Neuronal stem cell (in vitro differentiated cells): ENCODE data around the gene PIK3CD.
"Not testable (repeated sequence)": the region's sequence is repeated elsewhere in the genome, so short reads cannot be mapped to it uniquely, and the experiment has no call there.

Experiments
- DNase-seq: peaks from one replicate; pipeline ENCODE4 v3.0.0-alpha.2; 2013; ENCODE audit warnings: low spot score
- H2AFZ ChIP-seq: one replicate; pipeline ENCODE4 v1.6.1; 2013; ENCODE audit warnings: mild to moderate bottlenecking, low read length, inconsistent platforms
- H2AK5ac ChIP-seq: 2 replicates; pipeline ENCODE4 v1.6.1; 2013; ENCODE audit warnings: low read depth, mild to moderate bottlenecking, inconsistent platforms, low read length, moderate library complexity, mixed read lengths
- H2BK120ac ChIP-seq: 2 replicates; pipeline ENCODE4 v1.6.1; 2013; ENCODE audit warnings: low read depth, mild to moderate bottlenecking, inconsistent platforms, low read length, moderate library complexity, mixed read lengths
- H2BK12ac ChIP-seq: one replicate; pipeline ENCODE4 v1.6.1; 2013; ENCODE audit warnings: low read length, inconsistent platforms
- H2BK15ac ChIP-seq: 2 replicates; pipeline ENCODE4 v1.6.1; 2013; ENCODE audit warnings: mild to moderate bottlenecking, low read length, inconsistent platforms, mixed read lengths
- H2BK5ac ChIP-seq: one replicate; pipeline ENCODE4 v1.6.1; 2013; ENCODE audit warnings: inconsistent platforms, mild to moderate bottlenecking, low read length, moderate library complexity
- H3K14ac ChIP-seq: one replicate; pipeline ENCODE4 v1.6.1; 2013; ENCODE audit warnings: low read length, inconsistent platforms
- H3K18ac ChIP-seq: 2 replicates; pipeline ENCODE4 v1.6.1; 2013; ENCODE audit warnings: low read length, inconsistent platforms
- H3K23ac ChIP-seq: 2 replicates; pipeline ENCODE4 v1.6.1; 2013; ENCODE audit warnings: low read depth, mild to moderate bottlenecking, mixed read lengths, low read length, inconsistent platforms; ENCODE audit not compliant: poor library complexity
- H3K27ac ChIP-seq: replicated peaks from 3 replicates; pipeline ENCODE4 v1.5.1; 2013; ENCODE audit warnings: low read length, inconsistent platforms
- H3K27me3 ChIP-seq, 3 experiments: 2 replicates each; pipeline ENCODE4 v1.6.1; 2013; ENCODE audit warnings: low read length in 3 of 3, mild to moderate bottlenecking in 2 of 3, inconsistent platforms in 1 of 3, low read depth in 1 of 3, mixed read lengths in 1 of 3, moderate library complexity in 1 of 3; ENCODE audit not compliant: control insufficient read depth in 3 of 3, insufficient read depth in 3 of 3
- H3K36me3 ChIP-seq, 2 donors: replicated peaks in 1 of 2; 2 replicates each; pipeline ENCODE4 v1.6.1; 2013; ENCODE audit warnings: low read length in 2 of 2; ENCODE audit not compliant: control insufficient read depth in 2 of 2, insufficient read depth in 2 of 2
- H3K4ac ChIP-seq: 2 replicates; pipeline ENCODE4 v1.6.1; 2013; ENCODE audit warnings: inconsistent platforms, mild to moderate bottlenecking, low read length, moderate library complexity
- H3K4me1 ChIP-seq, 2 donors: 1 replicate in 1 of 2; 2 replicates in 1 of 2; pipeline ENCODE4 v1.6.1; 2013; ENCODE audit warnings: low read length in 2 of 2, low read depth in 1 of 2; ENCODE audit not compliant: control insufficient read depth in 2 of 2, insufficient read depth in 1 of 2
- H3K4me2 ChIP-seq: one replicate; pipeline ENCODE4 v1.6.1; 2013; ENCODE audit warnings: mild to moderate bottlenecking, low read length, inconsistent platforms; ENCODE audit not compliant: insufficient read depth, poor library complexity, severe bottlenecking
- H3K4me3 ChIP-seq, 2 donors: 2 replicates each; pipeline ENCODE4 v1.5.1; 2013; ENCODE audit warnings: low read length in 2 of 2, mild to moderate bottlenecking in 2 of 2, inconsistent platforms in 1 of 2, moderate library complexity in 1 of 2
- H3K79me1 ChIP-seq: one replicate; pipeline ENCODE4 v1.6.1; 2013; ENCODE audit warnings: low read depth, mild to moderate bottlenecking, inconsistent platforms, low read length, moderate library complexity
- H3K9ac ChIP-seq: one replicate; pipeline ENCODE4 v1.6.1; 2013; ENCODE audit warnings: mild to moderate bottlenecking, low read depth, low read length, inconsistent platforms; ENCODE audit not compliant: poor library complexity
- H3K9me3 ChIP-seq, 2 donors: replicated peaks in 1 of 2; 2 replicates each; pipeline versions ENCODE3 to v1.6.1; 2013; ENCODE audit warnings: low read length in 2 of 2, mild to moderate bottlenecking in 2 of 2, inconsistent platforms in 1 of 2, low read depth in 1 of 2, mixed read lengths in 1 of 2, moderate library complexity in 1 of 2; ENCODE audit not compliant: control insufficient read depth in 2 of 2, insufficient read depth in 1 of 2
- H4K8ac ChIP-seq: one replicate; pipeline ENCODE4 v1.6.1; 2013; ENCODE audit warnings: low read depth, mild to moderate bottlenecking, inconsistent platforms, low read length, moderate library complexity
- H4K91ac ChIP-seq: one replicate; pipeline ENCODE4 v1.6.1; 2013; ENCODE audit warnings: low read length, low read depth, mild to moderate bottlenecking, inconsistent platforms; ENCODE audit not compliant: poor library complexity
- WGBS, 2 donors: extraction: QIAGEN DNeasy Blood & Tissue Kit; methylation state at CpG; one replicate each; pipeline ENCODE4 v1.1.7; 2013; ENCODE audit warnings: missing lambda C conversion rate in 2 of 2, mixed read lengths in 1 of 2; ENCODE audit not compliant: insufficient read length in 2 of 2, insufficient replicate concordance in 1 of 2; ENCODE audit errors: extremely low coverage in 2 of 2; 5-methylcytosine and 5-hydroxymethylcytosine counted together

PIK3CD gene

DNA sequence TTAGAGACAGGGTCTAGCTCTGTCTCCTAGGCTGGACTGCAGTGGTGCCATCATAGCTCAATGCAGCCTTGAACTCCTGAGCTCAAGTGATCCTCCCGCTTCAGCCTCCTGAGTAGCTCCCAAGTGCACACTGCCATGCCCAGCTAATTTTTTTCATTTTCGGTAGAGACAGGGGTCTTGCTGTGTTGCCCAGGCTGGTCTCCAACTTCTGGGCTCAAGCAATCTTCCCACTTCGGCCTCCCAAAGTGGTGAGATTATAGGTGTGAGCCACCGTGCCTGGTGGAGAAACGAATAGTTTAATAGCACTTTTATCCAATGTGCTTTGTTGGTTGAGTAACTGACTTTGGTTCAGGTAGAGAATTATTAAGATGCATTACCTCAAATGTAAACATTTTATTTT, 20.9 kb downstream of the PIK3CD start:
- no peak overlapping the region for H3K23ac ChIP-seq
- no peak overlapping the region for H3K9ac ChIP-seq
- no peak overlapping the region for H2BK5ac ChIP-seq
- H3K36me3 ChIP-seq = no peaks in the 10 kb centered on the region
- no peak for DNase-seq
- H3K27ac ChIP-seq = no peak overlapping the region
- H3K9me3 ChIP-seq = peaks cover 0 to 2% of the 10 kb centered on the region in 2 donors
- WGBS, 2 donors = no CpG with 5 or more reads among the region's 5 CpGs
- H4K91ac ChIP-seq = no peak overlapping the region
- H3K4me1 ChIP-seq = no peaks in the 10 kb centered on the region
- no peak overlapping the region for H4K8ac ChIP-seq
- H3K4me2 ChIP-seq = no peak overlapping the region
- no peak overlapping the region for H2BK12ac ChIP-seq
- no peak overlapping the region for H3K4me3 ChIP-seq
- peaks cover 0 to 17% (median 0%) of the 10 kb centered on the region in 3 experiments for H3K27me3 ChIP-seq
- no peak overlapping the region for H2BK15ac ChIP-seq
- no peak overlapping the region for H3K14ac ChIP-seq
- no peak overlapping the region for H2BK120ac ChIP-seq
- no peak overlapping the region for H2AK5ac ChIP-seq
- no peak overlapping the region for H2AFZ ChIP-seq
- no peak overlapping the region for H3K18ac ChIP-seq
- peaks cover 1% of the 10 kb centered on the region for H3K79me1 ChIP-seq
- no peak overlapping the region for H3K4ac ChIP-seq

DNA sequence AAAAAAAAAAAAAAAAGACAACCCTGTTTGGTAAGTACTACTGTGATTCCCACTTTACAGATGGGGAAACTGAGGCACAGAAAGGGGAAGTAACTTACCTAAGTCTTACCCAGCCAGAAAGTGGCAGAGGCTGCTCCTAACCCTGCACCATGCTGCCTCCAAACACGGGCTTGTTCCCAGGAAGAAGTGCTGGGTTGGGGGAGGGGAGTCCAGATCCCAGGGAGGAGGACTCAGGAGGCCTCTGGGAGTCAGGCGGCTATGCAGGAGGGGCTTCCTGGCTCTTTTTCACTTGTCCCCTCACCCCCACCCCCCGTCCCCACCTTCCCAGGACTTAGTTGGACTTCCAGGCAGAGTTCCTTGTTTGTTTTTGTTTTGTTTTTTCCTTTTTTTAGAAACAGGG, 23.9 kb downstream of the PIK3CD start:
- peaks cover 0 to 2% of the 10 kb centered on the region in 2 donors for H3K9me3 ChIP-seq
- no peak overlapping the region for H3K14ac ChIP-seq
- H4K91ac ChIP-seq = no peak overlapping the region
- no peaks in the 10 kb centered on the region for H3K36me3 ChIP-seq
- H3K18ac ChIP-seq = no peak overlapping the region
- no peak overlapping the region for H3K23ac ChIP-seq
- H4K8ac ChIP-seq = no peak overlapping the region
- no peak overlapping the region for H3K9ac ChIP-seq
- H3K4me2 ChIP-seq = no peak overlapping the region
- no peak overlapping the region for H2BK12ac ChIP-seq
- H3K4me3 ChIP-seq = no peak overlapping the region
- no peak overlapping the region for H2AK5ac ChIP-seq
- H2BK120ac ChIP-seq = no peak overlapping the region
- H2BK5ac ChIP-seq = no peak overlapping the region
- H3K27ac ChIP-seq = no peak overlapping the region
- WGBS, 2 donors = no CpG with 5 or more reads among the region's 3 CpGs
- peaks cover 0 to 13% (median 0%) of the 10 kb centered on the region in 3 experiments for H3K27me3 ChIP-seq
- DNase-seq = no peak
- no peaks in the 10 kb centered on the region for H3K4me1 ChIP-seq
- H3K79me1 ChIP-seq = no peaks in the 10 kb centered on the region
- no peak overlapping the region for H3K4ac ChIP-seq
- H2AFZ ChIP-seq = no peak overlapping the region
- H2BK15ac ChIP-seq = no peak overlapping the region

DNA sequence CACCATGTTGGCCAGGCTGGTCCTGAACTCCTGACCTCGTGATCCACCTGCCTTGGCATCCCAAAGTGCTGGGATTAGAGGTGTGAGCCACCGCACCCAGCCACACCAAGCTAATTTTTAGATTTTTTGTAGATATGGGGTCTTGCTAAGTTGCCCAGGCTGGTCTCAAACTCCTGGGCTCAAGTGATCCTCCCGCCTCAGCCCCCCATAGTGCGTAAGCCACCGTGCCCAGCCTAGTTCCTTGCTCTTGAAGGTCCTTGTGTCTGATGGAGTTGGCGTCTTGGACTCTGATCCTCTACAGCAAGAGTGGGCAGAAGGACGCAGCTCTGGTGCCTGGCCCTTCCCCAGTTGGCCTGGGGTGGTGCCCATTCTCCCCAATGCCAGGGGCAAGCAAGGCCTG, 24.6 kb downstream of the PIK3CD start:
- not testable (repeated sequence) for DNase-seq, H4K91ac ChIP-seq
- WGBS, 2 donors = no CpG with 5 or more reads among the region's 7 CpGs

DNA sequence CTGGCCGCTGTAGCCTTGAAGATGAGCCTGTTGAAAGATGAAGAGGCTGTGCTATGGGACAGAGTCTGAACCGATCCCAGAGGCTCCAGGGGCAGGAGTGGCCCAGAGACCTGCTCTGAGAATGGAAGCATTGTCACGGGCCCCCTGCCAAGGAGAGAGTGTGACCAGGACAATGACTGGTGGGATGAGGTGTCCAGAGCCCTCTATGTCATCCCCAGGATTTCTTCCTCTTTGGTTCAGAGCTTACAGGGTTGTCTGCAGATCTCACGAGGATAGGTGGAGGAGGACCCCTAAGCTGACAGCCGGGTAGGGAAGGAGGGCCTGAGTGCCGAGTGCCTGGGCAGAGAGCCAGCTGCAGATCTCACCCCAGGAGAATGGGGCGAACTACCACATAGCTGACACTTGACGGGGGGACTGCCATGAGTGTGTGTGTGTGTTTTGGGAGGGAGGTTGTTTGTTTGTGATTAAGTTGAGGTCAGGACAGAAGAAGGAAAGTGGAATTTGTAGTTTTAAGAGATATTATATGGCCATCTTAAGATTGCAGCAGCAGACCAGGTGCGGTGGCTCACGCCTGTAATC, 25.4 kb downstream of the PIK3CD start:
- no peak overlapping the region for H3K4me2 ChIP-seq
- no peaks in the 10 kb centered on the region for H3K4me1 ChIP-seq
- no peak overlapping the region for H2AK5ac ChIP-seq
- no peak overlapping the region for H2BK12ac ChIP-seq
- H2BK15ac ChIP-seq = no peak overlapping the region
- no peak overlapping the region for H3K9ac ChIP-seq
- no peak overlapping the region for H4K91ac ChIP-seq
- no peak overlapping the region for H2BK5ac ChIP-seq
- no peak overlapping the region for H3K23ac ChIP-seq
- no peak overlapping the region for H3K27ac ChIP-seq
- H3K18ac ChIP-seq = no peak overlapping the region
- no peaks in the 10 kb centered on the region for H3K79me1 ChIP-seq
- H3K36me3 ChIP-seq = no peaks in the 10 kb centered on the region
- H3K9me3 ChIP-seq = peaks cover 0 to 2% of the 10 kb centered on the region in 2 donors
- H4K8ac ChIP-seq = no peak overlapping the region
- no peak overlapping the region for H3K4ac ChIP-seq
- H3K14ac ChIP-seq = no peak overlapping the region
- no peak overlapping the region for H3K4me3 ChIP-seq
- WGBS, 2 donors = no CpG with 5 or more reads among the region's 10 CpGs
- DNase-seq = no peak
- peaks cover 0 to 6% (median 0%) of the 10 kb centered on the region in 3 experiments for H3K27me3 ChIP-seq
- no peak overlapping the region for H2AFZ ChIP-seq
- H2BK120ac ChIP-seq = no peak overlapping the region

More for the DNA sequence above, 24.6 kb downstream of the PIK3CD start:
- not testable (repeated sequence) for H3K4me3 ChIP-seq, H2AFZ ChIP-seq, H2AK5ac ChIP-seq, H2BK15ac ChIP-seq, H3K79me1 ChIP-seq, H2BK120ac ChIP-seq, H2BK12ac ChIP-seq, H3K4ac ChIP-seq, H3K9me3 ChIP-seq, H3K4me1 ChIP-seq, H4K8ac ChIP-seq, H2BK5ac ChIP-seq, H3K27ac ChIP-seq, H3K14ac ChIP-seq, H3K36me3 ChIP-seq, H3K4me2 ChIP-seq, H3K9ac ChIP-seq, H3K23ac ChIP-seq
- Histone ChIP-seq H3K27me3 (peaks cover 0 to 13% (median 0%) of the 10 kb centered on the region in 3 experiments), H3K18ac (peak overlapping the region; percentile 60)
